PC-3 (cell line): ENCODE data around the gene S100Z.

ENCODE experiments used
- CTCF ChIP-seq: fragments of 300-600 bp; sonication (generic); conservative IDR thresholded peaks from 2 replicates; pipeline ENCODE4 v1.5.1; 2017; ENCODE audit warnings: antibody characterized with exemption, low read depth, mild to moderate bottlenecking, low read length
- EZH2 ChIP-seq: fragments of 300-600 bp; sonication (generic); IDR thresholded peaks from one replicate; pipeline ENCODE4 v1.6.1; 2017; ENCODE audit warnings: antibody characterized with exemption, mild to moderate bottlenecking, low read length; ENCODE audit not compliant: unreplicated experiment

DNA sequence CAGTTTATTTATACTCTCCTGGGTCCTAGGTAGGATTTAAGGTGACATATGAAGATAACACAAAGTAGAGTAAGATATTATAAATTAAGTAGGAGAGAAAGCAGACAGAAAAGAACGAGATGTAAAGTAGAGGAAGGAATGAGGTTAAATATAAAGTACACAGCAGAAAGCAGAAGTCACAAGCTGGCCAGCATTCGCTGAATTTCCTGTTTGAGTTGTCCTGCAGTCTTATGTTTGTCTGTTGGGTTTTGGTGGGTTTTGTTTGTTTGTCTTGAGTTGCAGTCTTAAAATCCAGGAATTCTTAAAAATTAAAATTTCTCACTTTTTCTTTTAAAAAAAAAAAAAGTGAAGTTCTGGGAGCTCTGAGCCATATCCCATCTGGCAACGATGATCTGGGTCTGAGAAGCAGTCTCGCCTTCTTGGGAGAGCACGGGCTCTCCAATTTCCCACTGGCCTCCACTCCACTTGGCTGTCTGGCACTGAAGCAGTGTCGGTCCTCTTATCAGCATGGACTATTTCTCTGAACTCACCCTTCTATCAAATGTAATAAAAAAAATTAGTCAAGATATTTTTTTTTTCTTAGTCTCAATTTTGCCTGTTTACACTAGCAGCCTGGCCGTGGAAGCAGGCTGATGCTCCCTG is 2.0 kb downstream of the S100Z start:
- TF ChIP-seq CTCF, result no peak
- TF ChIP-seq EZH2, result no peak
